K562 (cell line): Measurements from ENCODE around the gene SCARB2.

Experiments
- EP300 ChIP-seq: IDR thresholded peaks from 2 replicates; pipeline ENCODE4 v1.6.1; 2012; ENCODE audit warnings: low read length, improper control_type of control experiment
- EZH2 ChIP-seq: IDR thresholded peaks from 2 replicates; pipeline ENCODE4 v1.6.1; 2012; ENCODE audit warnings: low read depth, mild to moderate bottlenecking, inconsistent platforms, low read length, borderline replicate concordance
- FOXA1 ChIP-seq: fragments of 450-650 bp; IDR thresholded peaks from 2 replicates; pipeline ENCODE4 v1.6.1; 2016; ENCODE audit warnings: mild to moderate bottlenecking, borderline replicate concordance
- HDAC1 ChIP-seq, 2 experiments: fragments of 450-650 bp; IDR thresholded peaks; 2 replicates each; pipeline ENCODE4 v1.6.1; 2016 to 2017; ENCODE audit warnings: inconsistent platforms in 1 of 2, mild to moderate bottlenecking in 1 of 2, moderate library complexity in 1 of 2
- MYC ChIP-seq, 2 experiments: fragments of 250-450 bp in 1 of 2; sonication (Bioruptor Pico) in 1 of 2; IDR thresholded peaks; 2 replicates each; pipeline versions ENCODE4 v1.5.1 to v1.6.1; 2012 to 2021; ENCODE audit warnings: low read depth in 2 of 2, borderline replicate concordance in 1 of 2, improper control_type of control experiment in 1 of 2, low read length in 1 of 2, mild to moderate bottlenecking in 1 of 2, moderate library complexity in 1 of 2
- NFYB ChIP-seq: IDR thresholded peaks from 2 replicates; pipeline ENCODE4 v1.6.1; 2011; ENCODE audit warnings: mild to moderate bottlenecking, moderate library complexity; ENCODE audit not compliant: insufficient read length; ENCODE audit errors: extremely low read depth
- PHF21A ChIP-seq: fragments of 450-650 bp; IDR thresholded peaks from 2 replicates; pipeline ENCODE4 v1.6.1; 2017; ENCODE audit warnings: low read depth, borderline replicate concordance
- RAD21 ChIP-seq, 2 experiments: fragments of 250-450 bp in 1 of 2; fragments of 450-650 bp in 1 of 2; sonication (Bioruptor Pico) in 1 of 2; formaldehyde crosslinking in 1 of 2; IDR thresholded peaks in 1 of 2; conservative IDR thresholded peaks in 1 of 2; 2 replicates each; pipeline versions ENCODE4 v1.4.0 to v1.8.0; 2020 to 2022; ENCODE audit warnings: mild to moderate bottlenecking in 2 of 2, moderate library complexity in 1 of 2
- STAG1 ChIP-seq: sonication (generic); formaldehyde crosslinking; IDR thresholded peaks from 2 replicates; pipeline ENCODE4 v1.5.0; 2020; ENCODE audit warnings: missing genetic modification reagents, borderline replicate concordance
- ZFX ChIP-seq: sonication (generic); formaldehyde crosslinking; IDR thresholded peaks from 2 replicates; pipeline ENCODE4 v1.8.0; 2022; ENCODE audit warnings: mild to moderate bottlenecking, missing genetic modification reagents, moderate library complexity
- TF ChIP-seq, protein P1 (sequence below): sonication (generic); formaldehyde crosslinking; IDR thresholded peaks from 2 replicates; pipeline ENCODE4 v1.8.0; 2023; ENCODE audit warnings: mild to moderate bottlenecking, missing genetic modification reagents

DNA sequence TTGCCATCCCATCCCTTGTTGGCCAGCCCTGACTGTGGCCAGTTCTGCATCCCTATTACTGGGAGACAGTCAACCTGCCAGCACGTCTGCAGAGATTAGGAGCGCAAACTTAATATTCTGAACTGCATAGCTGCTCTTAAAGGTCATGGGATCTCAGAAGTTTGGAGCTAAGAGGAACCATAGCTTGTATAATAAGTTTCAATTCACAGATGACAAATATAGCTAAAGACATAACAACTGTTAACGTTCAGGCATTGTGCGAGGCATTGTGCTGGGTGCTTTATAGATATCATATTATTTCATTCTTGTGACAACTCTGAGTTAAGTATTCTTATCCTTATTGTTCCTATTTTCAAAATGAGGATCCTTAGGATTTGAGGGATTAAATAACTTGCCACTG is 3.7 kb downstream of the SCARB2 start:
- TF ChIP-seq, protein P1, sequence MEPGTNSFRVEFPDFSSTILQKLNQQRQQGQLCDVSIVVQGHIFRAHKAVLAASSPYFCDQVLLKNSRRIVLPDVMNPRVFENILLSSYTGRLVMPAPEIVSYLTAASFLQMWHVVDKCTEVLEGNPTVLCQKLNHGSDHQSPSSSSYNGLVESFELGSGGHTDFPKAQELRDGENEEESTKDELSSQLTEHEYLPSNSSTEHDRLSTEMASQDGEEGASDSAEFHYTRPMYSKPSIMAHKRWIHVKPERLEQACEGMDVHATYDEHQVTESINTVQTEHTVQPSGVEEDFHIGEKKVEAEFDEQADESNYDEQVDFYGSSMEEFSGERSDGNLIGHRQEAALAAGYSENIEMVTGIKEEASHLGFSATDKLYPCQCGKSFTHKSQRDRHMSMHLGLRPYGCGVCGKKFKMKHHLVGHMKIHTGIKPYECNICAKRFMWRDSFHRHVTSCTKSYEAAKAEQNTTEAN (CRISPR knock-in tag): no peak
- TF ChIP-seq NFYB: no peak
- TF ChIP-seq EP300: no peak
- no peak for TF ChIP-seq FOXA1
- TF ChIP-seq RAD21 (CRISPR knock-in tag; conservative IDR thresholded peaks at IDR 0.05 in 1 of 2, IDR thresholded peaks at IDR 0.05 in 1 of 2): no peak
- TF ChIP-seq ZFX: no peak
- no peak for TF ChIP-seq MYC (IDR thresholded peaks at IDR 0.05; ENCODE audit: low read depth, low read length)
- TF ChIP-seq MYC (CRISPR knock-in tag; IDR thresholded peaks at IDR 0.05; ENCODE audit: borderline replicate concordance, low read depth): no peak
- no peak for TF ChIP-seq PHF21A
- TF ChIP-seq HDAC1 (IDR thresholded peaks at IDR 0.05): no peak
- no peak for TF ChIP-seq EZH2
- TF ChIP-seq STAG1 (CRISPR knock-in tag): no peak
